Measurements from ENCODE around the gene MDGA2. TPM values are rescaled to one million over a fixed set of nuclear protein-coding genes. Genes with fewer than 3 reads are reported as not detected.

Gene MDGA2
- total RNA-seq, 1 donor from 2014 or later: 0.19 TPM

DNA sequence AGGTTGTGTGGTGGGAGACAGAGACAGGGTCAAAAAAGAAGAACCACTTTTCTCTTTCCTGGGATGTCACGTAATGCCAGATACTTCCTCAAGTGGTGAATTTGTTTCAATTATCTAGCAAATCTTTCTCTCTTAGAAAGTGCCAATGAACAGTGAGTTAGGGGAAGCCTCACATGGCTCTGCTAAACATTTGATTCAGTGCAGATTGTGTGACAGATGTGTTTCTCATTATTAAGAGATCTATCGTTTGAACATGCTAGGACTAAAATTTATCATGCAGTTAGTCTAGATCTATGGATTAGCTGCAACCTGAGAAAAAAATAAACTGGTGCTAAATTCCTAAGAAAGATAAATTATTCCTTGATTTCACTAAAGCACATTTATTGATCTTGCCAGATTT, 247.8 kb downstream of the MDGA2 start:
- Mint-ChIP-seq H3K4me1 (ENCODE audit: low read depth) (peaks cover 2% of the 10 kb centered on the region), H3K27ac (no peak overlapping the region), H3K27me3 (no peaks in the 10 kb centered on the region), H3K9me3 (ENCODE audit: low read depth) (no peaks in the 10 kb centered on the region), H3K36me3 (ENCODE audit: insufficient read depth) (no peaks in the 10 kb centered on the region), H3K4me3 (ENCODE audit: low read depth) (no peak overlapping the region)
- no peak for DNase-seq (ENCODE audit: low spot score, unreplicated experiment)
- TF ChIP-seq CTCF (IDR thresholded peaks at IDR 0.05; ENCODE audit: unreplicated experiment): no peak

GRCh38 chr14:47425302-47425701, 250.1 kb downstream of the MDGA2 start:
- H3K4me3 Mint-ChIP-seq (ENCODE audit: low read depth): no peak overlapping the region
- no peaks in the 10 kb centered on the region for H3K27me3 Mint-ChIP-seq
- TF ChIP-seq CTCF (IDR thresholded peaks at IDR 0.05; ENCODE audit: unreplicated experiment): no peak
- DNase-seq (ENCODE audit: low spot score, unreplicated experiment): no peak
- no peaks in the 10 kb centered on the region for H3K9me3 Mint-ChIP-seq (ENCODE audit: low read depth)
- H3K36me3 Mint-ChIP-seq (ENCODE audit: insufficient read depth): no peaks in the 10 kb centered on the region
- peaks cover 4% of the 10 kb centered on the region for H3K4me1 Mint-ChIP-seq (ENCODE audit: low read depth)
- H3K27ac Mint-ChIP-seq: no peak overlapping the region

- no peak for TF ChIP-seq CTCF (IDR thresholded peaks at IDR 0.05; ENCODE audit: unreplicated experiment)
- H3K9me3 Mint-ChIP-seq (ENCODE audit: low read depth): no peaks in the 10 kb centered on the region
- no peak for DNase-seq (ENCODE audit: low spot score, unreplicated experiment)
- H3K27me3 Mint-ChIP-seq: peaks cover 4% of the 10 kb centered on the region
- H3K4me3 Mint-ChIP-seq (ENCODE audit: low read depth): no peak overlapping the region
- H3K36me3 Mint-ChIP-seq (ENCODE audit: insufficient read depth): no peaks in the 10 kb centered on the region
- H3K4me1 Mint-ChIP-seq (ENCODE audit: low read depth): peaks cover 2% of the 10 kb centered on the region
- no peak overlapping the region for H3K27ac Mint-ChIP-seq
Measured at GRCh38 chr14:47422191-47422590, 253.2 kb downstream of the MDGA2 start.

GRCh38 chr14:47411523-47411922, 263.9 kb downstream of the MDGA2 start:
- Mint-ChIP-seq H3K27ac (no peak overlapping the region), H3K9me3 (ENCODE audit: low read depth) (no peaks in the 10 kb centered on the region), H3K27me3 (peaks cover 3% of the 10 kb centered on the region), H3K36me3 (ENCODE audit: insufficient read depth) (no peaks in the 10 kb centered on the region), H3K4me3 (ENCODE audit: low read depth) (no peak overlapping the region), H3K4me1 (ENCODE audit: low read depth) (peaks cover 4% of the 10 kb centered on the region)
- DNase-seq (ENCODE audit: low spot score, unreplicated experiment): no peak
- TF ChIP-seq CTCF (IDR thresholded peaks at IDR 0.05; ENCODE audit: unreplicated experiment): no peak

DNA sequence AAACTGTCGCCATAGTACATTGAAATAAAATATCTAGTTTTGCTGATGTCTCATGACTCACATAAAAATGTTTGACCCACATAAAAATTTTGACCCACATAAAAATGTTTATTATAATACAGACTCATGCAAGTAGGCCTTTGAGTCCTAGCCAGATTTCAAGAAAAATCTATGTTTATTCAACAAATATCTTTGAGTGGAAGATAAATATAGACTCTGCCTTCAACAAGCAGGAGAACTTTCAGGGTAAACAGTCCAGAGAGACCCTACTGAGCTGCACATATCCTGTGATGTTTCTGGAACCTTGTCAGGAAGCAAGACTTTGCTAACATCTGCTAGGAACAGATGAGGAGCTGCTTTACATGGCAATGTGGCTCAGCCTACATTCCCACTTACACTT, 283.1 kb downstream of the MDGA2 start:
- no peak for TF ChIP-seq CTCF (IDR thresholded peaks at IDR 0.05; ENCODE audit: unreplicated experiment)
- H3K27me3 Mint-ChIP-seq: peaks cover 6% of the 10 kb centered on the region
- no peak for DNase-seq (ENCODE audit: low spot score, unreplicated experiment)
- H3K9me3 Mint-ChIP-seq (ENCODE audit: low read depth): no peaks in the 10 kb centered on the region
- no peak overlapping the region for H3K4me3 Mint-ChIP-seq (ENCODE audit: low read depth)
- no peak overlapping the region for H3K27ac Mint-ChIP-seq
- H3K4me1 Mint-ChIP-seq (ENCODE audit: low read depth): no peaks in the 10 kb centered on the region
- no peaks in the 10 kb centered on the region for H3K36me3 Mint-ChIP-seq (ENCODE audit: insufficient read depth)

Data from progenitor cell of endocrine pancreas (in vitro differentiated cells).